Fibroblast of mammary gland (primary cell): ENCODE data around the gene HOXC5.
A peak's percentile ranks its signal among the peaks of the same experiment; 100 is the strongest.

ENCODE experiments used
- DNase-seq: peaks from one replicate; pipeline ENCODE4 v3.0.0-alpha.2; 2010; ENCODE audit warnings: low read depth
- H3K4me3 ChIP-seq: 2 replicates; pipeline ENCODE4 v1.5.1; 2011; ENCODE audit warnings: low read depth, mild to moderate bottlenecking, low read length, moderate library complexity; ENCODE audit not compliant: control insufficient read depth
- TF ChIP-seq, protein P1 (sequence below): conservative IDR thresholded peaks from 2 replicates; pipeline ENCODE4 v1.5.1; 2011; ENCODE audit warnings: low read depth, low read length, inconsistent platforms; ENCODE audit not compliant: control insufficient read depth, insufficient read depth

The HOXC5 gene

DNA sequence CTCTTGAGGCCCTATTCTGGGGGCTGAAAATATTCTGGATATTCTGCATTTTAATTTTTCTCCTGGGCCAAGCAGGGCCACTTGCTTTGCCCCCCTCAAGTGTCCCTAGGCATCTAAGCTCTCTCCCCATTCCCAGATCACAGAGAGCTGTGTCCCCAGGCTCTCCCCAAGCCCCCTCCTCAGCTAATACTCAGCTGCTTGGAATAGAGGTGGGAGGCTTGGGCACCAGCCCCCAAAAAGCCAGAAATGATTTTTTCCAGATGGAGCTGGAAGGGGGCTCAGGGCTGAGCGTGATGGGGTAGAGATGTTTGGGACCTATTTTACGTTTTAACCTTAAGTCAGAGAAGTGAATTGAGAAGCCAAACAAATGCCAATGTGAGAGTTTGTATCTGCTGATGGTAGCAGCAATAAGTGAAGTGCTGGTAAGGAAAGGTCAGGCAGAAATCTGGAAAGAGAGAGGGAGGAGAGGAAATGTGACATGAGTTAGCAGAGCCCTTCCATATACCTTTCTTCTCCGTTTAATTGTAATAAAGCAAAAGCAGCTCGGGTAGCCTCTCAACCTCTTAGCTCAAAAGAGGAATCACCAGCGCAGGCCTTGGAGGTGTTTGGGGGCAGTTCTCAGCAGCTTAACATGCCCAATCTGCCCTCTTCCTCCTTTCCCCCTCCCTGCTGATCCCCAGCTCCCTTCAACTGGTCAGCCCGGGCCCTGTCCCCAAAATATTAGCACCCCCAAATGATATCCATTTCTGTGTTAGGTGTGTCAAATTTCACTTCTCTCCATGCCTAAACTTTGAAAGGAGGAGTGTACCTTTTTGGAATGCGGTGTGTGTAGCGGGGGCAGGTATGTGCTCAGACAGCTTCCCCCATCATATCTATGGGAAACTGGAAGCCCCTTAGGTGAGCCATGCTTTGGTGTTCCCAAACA is 9.6 kb upstream of the HOXC5 start:
- TF ChIP-seq, protein P1, sequence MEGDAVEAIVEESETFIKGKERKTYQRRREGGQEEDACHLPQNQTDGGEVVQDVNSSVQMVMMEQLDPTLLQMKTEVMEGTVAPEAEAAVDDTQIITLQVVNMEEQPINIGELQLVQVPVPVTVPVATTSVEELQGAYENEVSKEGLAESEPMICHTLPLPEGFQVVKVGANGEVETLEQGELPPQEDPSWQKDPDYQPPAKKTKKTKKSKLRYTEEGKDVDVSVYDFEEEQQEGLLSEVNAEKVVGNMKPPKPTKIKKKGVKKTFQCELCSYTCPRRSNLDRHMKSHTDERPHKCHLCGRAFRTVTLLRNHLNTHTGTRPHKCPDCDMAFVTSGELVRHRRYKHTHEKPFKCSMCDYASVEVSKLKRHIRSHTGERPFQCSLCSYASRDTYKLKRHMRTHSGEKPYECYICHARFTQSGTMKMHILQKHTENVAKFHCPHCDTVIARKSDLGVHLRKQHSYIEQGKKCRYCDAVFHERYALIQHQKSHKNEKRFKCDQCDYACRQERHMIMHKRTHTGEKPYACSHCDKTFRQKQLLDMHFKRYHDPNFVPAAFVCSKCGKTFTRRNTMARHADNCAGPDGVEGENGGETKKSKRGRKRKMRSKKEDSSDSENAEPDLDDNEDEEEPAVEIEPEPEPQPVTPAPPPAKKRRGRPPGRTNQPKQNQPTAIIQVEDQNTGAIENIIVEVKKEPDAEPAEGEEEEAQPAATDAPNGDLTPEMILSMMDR, result no peak
- no peak for DNase-seq
- H3K4me3 ChIP-seq, result peak overlapping the region; percentile 33

- DNase-seq, result no peak
- peak overlapping the region; percentile 33 for H3K4me3 ChIP-seq
- TF ChIP-seq, protein P1, result no peak
Observed at GRCh38 chr12:54024127-54024526, 8.7 kb upstream of the HOXC5 start.

DNA sequence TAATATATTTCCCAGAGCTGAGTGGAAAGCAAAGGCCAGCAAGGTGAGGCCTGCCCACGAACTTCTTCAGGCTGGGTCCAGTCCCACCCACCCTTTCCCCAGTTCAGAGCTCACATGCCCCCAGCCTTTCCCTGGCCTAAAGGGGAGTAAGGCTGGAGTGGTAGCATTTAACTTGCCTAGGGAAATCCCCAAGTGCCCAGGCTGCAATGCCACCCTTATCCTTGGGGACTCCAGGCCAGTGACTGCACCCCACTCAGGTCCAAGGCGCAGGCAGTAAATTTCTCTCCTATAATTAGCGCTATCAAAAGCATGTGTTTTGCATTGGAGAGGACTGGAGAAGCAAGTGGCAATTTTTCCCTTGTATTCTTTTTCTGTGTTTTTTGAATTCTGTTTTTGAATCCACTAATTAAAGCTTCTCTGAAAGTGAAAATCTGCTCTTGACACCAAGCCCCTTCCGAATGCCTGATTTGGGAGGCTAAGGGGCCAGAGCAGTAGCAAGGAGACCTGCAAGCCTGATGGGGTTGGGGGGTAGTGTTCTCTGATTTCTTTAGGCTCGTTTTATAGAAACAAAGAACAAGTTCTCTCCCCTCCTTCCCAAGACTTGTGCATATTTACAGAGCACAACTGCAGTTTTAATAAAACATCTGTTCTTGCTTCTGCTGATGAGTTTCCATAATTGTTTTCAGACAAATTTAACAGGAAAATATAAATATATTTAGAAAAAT is 8.1 kb upstream of the HOXC5 start:
- H3K4me3 ChIP-seq, result peak overlapping the region; percentile 33
- DNase-seq, result no peak
- TF ChIP-seq, protein P1, result no peak

DNA sequence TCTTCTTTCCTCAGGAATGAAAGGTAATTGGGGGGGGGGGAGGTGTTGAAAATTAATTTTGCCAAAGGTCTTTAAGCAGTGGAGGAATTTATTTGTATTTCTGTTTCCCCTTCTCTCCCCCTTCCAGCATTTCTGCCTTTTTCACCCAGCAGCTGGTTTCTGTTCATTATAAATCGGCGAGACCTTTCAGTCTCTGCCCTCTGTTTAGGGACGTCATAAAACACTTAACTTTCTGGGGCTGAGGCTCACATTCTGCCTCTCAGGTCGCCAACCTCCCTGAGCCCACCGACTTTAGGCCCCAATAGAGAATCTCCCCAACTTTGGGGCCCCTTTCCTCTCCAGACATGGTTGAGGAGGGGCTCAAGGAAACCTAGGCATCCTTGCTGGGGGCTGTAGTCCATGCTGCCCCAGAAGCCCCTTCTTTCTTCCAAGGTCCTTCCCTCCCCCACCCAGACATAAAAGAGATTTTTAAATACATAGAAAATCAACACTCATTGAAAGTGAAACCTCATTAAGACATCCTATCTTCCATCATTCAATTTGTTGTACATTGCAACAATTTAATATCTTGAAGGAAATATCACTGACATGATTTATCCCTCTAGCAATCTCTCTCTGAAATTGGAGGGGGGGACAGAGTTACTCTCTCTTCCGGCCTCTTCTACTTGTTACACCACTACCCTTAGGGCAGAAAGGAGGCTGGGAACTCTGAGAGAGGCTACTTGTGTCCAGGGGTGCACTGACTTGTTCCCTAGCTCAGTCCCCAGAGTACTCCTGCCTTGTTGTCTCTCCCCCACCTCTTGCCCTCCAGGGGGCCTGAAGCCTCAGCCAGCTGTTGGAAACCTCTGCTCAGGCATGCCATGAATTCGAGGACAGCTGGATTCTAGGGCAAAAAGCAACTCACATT is 7.1 kb upstream of the HOXC5 start:
- peak; percentile 58 for DNase-seq
- TF ChIP-seq, protein P1, result no peak

GRCh38 chr12:54026640-54027441 is 6.0 kb upstream of the HOXC5 start:
- TF ChIP-seq, protein P1, result no peak

More for the DNA sequence above, 7.1 kb upstream of the HOXC5 start:
- H3K4me3 ChIP-seq, result peak overlapping the region; percentile 20

More at GRCh38 chr12:54026640-54027441, 6.0 kb upstream of the HOXC5 start:
- peak overlapping the region; percentile 20 for H3K4me3 ChIP-seq
- DNase-seq, result peak; percentile 45
